IPS-18c (cell line): Measurements from ENCODE around the gene WWOX.

Source experiments
- H3K4me3 ChIP-seq: 2 replicates; pipeline ENCODE4 v1.7.0; 2013; ENCODE audit warnings: low read depth, mild to moderate bottlenecking, low read length, moderate library complexity; ENCODE audit not compliant: insufficient read depth
- H3K9me3 ChIP-seq: one replicate; pipeline ENCODE4 v1.6.1; 2013; ENCODE audit warnings: mild to moderate bottlenecking, low read length, moderate library complexity; ENCODE audit not compliant: control insufficient read depth, insufficient read depth

WWOX gene

DNA sequence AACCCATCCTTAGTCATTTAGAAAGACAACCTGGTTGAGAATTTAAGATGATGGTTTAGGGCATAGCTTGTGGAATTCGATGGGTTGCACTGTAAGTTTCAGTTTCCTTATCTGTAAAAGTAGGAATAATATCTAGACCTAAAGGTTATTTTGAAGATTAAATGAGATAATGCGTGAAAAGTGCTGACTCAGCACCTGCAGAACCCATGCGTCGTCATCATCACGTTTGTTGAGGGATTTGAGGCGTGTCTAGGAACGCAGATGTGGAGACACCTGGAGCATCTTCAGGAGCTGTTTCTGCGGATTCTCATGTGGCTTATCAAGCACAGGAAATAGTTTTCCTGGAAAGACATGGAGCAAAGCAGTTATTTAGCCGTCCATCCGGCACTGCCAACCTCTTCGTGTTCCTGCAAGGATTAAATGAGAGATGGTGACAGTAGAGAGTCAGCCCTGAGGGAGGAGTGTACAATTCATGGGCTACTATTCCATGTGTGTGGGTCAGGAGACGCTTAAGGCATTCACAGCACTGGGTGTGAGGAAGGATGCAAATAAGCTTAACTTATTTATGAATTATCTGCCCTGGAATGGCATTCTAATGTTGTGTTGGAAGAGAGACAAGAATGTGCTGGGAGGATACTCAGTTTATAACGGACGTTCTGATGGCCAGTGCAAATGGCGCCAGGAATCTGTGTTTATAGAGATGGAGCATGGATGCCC, 965.0 kb downstream of the WWOX start:
- no peaks in the 10 kb centered on the region for H3K9me3 ChIP-seq
- no peak overlapping the region for H3K4me3 ChIP-seq

DNA sequence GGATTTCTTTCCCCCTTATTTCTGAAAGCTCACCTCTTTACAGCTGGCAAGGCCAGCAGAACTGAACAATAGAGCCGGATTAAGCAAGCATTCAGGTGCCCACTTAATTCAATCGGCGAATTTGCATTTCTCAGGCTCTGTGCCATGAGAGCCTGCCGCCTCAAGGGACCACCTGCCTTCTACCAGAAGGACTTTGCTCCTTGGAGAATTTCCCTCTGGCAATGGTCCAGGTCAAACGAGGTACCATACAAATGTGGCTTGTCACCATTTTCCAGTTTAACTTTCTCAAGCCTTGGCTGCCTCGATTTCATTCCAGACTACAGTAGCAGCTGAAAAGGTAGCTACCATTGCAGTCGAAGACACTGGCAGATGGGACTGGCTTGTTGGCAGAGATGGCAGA, 967.1 kb downstream of the WWOX start:
- no peak overlapping the region for H3K4me3 ChIP-seq

DNA sequence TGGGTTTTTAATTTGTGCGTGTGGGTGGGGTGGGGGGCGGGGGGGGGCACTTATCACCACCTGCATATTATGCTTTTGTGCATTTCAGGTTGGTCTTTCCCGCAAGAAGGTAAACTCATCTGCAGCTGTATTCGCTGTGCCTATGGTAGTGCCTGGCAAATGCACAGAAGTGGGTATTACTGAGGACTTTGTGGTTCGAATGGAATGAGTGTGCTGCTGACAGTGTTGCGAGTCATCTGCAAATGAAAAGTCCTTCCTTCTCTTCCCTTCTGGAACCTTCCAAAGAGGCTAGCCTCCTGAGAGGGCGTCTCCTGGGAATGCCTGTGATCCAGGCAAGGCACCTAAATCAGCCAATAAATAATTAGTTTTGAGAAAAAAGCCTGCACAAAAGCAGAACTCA, 968.1 kb downstream of the WWOX start:
- Histone ChIP-seq H3K9me3 (no peaks in the 10 kb centered on the region), H3K4me3 (no peak overlapping the region)

More for the DNA sequence above, 967.1 kb downstream of the WWOX start:
- no peaks in the 10 kb centered on the region for H3K9me3 ChIP-seq

- H3K4me3 ChIP-seq = no peak overlapping the region
These were observed 969.7 kb downstream of the WWOX start for GRCh38 chr16:79069121-79069520.

GRCh38 chr16:79069633-79070032, 970.2 kb downstream of the WWOX start:
- H3K9me3 ChIP-seq = no peaks in the 10 kb centered on the region
- no peak overlapping the region for H3K4me3 ChIP-seq

More at GRCh38 chr16:79069121-79069520, 969.7 kb downstream of the WWOX start:
- H3K9me3 ChIP-seq = no peaks in the 10 kb centered on the region

DNA sequence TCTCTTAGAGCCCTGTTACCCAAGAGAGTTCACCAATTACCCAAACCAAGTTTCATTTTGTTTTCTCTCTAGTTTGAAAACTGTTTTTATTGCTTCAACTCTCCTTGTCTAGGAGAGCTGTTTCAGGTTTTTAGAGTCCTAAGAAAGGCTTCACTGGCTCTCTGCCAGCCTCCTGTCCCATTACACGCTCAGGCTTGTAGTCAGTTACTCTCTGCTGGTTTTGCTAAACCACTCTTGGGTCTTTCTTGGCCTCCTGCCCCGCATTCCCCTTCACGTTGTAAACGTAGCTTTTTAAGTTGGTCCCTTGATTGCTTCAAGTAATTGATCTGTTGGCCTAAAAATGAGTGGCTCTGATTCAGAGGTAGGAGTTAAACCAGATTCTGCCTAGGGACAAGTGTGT, 972.0 kb downstream of the WWOX start:
- Histone ChIP-seq H3K9me3 (no peaks in the 10 kb centered on the region), H3K4me3 (no peak overlapping the region)

DNA sequence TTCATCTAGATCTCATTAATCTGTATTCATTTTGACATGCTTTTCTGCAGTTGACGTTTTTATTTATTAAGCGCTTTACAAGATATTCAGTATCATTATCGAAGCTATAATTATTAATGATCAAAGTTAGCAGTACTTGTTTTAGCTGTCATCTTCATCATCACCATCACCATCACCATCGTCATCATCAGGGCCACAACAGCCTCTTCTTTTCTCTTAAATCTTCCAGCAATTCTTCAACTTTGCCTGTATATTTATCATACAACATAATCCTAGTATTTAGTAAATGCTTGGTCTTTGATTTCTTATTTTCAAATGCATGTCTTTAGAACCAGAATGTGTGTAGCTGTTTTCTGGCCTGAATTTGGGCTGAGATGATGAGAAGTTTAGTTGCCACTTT, 973.1 kb downstream of the WWOX start:
- Histone ChIP-seq H3K9me3 (no peaks in the 10 kb centered on the region), H3K4me3 (no peak overlapping the region)

DNA sequence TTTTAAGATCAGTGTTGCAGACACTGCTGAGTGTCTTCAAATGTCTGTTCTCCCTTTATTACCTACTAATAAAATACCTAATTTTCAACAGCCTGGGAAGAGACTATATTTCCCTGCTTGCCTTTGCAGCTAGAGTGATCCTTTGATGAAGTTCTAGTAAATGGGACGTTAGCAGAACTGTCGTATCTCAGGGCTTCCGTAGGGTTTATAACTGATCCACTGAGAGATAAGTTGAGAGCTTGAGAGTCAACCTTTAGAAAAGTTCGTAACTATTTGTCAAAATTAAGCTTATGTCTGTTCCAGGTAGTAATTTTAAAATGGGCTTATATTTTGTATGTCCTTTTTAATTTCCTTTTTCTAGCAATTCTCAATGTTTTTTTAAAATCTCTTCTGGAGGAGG, 974.1 kb downstream of the WWOX start:
- H3K4me3 ChIP-seq = no peak overlapping the region
- H3K9me3 ChIP-seq = no peaks in the 10 kb centered on the region

DNA sequence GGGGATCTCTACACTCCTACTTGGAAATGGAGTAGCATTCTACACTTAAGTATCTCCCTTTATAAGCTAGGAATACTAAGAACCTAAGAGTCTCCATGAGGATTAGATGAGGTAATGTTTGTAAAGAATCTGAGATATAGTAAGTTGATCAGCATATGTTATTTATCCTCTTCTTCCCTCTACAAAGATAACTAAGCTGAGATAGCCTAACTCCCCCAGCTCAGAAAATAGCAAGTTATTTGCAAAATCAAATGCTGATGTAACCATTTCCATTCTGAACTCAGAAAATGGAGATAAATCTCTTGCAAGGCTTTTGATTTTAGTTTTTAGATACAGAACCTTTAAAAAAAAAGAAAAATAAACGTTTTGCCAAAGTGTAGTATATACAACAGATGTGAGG, 975.1 kb downstream of the WWOX start:
- H3K4me3 ChIP-seq = no peak overlapping the region
- no peaks in the 10 kb centered on the region for H3K9me3 ChIP-seq

DNA sequence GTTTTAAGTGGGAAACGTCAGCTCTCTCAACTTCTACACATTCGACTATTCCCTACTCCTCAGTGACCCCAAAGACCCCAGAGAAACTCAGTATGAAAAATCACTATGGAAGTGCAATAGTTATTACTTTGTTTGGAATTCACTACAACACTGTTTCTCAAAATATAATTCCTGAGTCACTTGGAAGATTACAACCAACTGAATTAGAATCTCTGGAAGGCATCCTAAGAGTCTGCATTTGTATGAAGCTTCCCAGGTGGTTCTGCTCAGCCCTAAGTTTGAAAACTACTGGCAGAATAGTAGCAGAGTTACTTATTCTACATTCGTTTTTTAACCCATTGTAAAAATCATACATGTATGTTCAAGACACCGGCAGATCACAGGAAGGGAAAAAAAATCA, 975.5 kb downstream of the WWOX start:
- H3K9me3 ChIP-seq = no peaks in the 10 kb centered on the region
- no peak overlapping the region for H3K4me3 ChIP-seq

GRCh38 chr16:79076047-79076767, 976.8 kb downstream of the WWOX start:
- H3K9me3 ChIP-seq = no peaks in the 10 kb centered on the region
- no peak overlapping the region for H3K4me3 ChIP-seq

DNA sequence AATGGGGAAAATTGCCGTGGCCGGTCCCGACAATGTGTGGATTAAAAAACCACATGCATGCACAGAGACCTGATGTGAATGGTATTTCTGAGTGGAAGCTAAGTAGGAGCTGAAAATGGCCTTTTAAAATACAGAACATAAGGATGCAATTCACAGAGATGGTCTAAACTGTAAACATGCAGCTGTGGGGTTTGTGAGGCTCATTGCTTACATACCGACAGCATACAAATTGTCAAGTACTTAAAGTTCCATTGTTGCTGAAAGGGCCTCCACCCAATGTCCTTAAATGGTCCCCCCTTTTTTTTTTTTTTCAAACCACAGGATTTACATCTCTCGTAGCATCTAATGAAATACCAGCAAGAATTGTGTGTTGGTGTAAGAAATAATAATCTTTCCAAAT, 977.9 kb downstream of the WWOX start:
- no peak overlapping the region for H3K4me3 ChIP-seq

GRCh38 chr16:79079656-79080420, 980.4 kb downstream of the WWOX start:
- no peak overlapping the region for H3K4me3 ChIP-seq
- H3K9me3 ChIP-seq = no peaks in the 10 kb centered on the region

More for the DNA sequence above, 977.9 kb downstream of the WWOX start:
- H3K9me3 ChIP-seq = no peaks in the 10 kb centered on the region

GRCh38 chr16:79081297-79082066, 982.0 kb downstream of the WWOX start:
- H3K4me3 ChIP-seq = no peak overlapping the region

DNA sequence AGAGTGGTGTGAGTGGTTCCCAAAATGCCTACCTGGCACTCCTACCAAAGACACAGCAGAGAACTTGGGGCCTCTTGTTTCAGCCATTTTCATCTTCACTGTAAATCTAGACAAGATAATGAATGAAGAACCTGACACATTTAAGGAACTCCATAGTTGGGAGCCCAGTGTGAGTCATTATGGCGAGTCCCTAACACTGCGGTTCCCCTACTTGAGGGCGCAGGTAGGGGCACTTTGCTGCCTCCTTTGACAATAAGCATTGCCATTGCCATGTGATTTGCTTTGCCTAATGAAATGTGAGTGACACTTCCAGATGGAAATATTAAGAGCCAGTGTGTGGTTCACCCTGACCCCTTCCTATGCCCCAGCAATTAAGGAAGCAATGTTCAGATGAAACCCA, 983.5 kb downstream of the WWOX start:
- Histone ChIP-seq H3K9me3 (no peaks in the 10 kb centered on the region), H3K4me3 (no peak overlapping the region)

More at GRCh38 chr16:79081297-79082066, 982.0 kb downstream of the WWOX start:
- H3K9me3 ChIP-seq = no peaks in the 10 kb centered on the region

- H3K9me3 ChIP-seq = no peaks in the 10 kb centered on the region
- H3K4me3 ChIP-seq = no peak overlapping the region
These were observed 984.2 kb downstream of the WWOX start for GRCh38 chr16:79083508-79084299.
